Mesendoderm (in vitro differentiated cells): ENCODE measurements around the gene THRA.

Source experiments
- DNase-seq: peaks from one replicate; pipeline ENCODE4 v3.0.0; 2013
- H2AK5ac ChIP-seq: 2 replicates; pipeline ENCODE4 v1.6.1; 2013; ENCODE audit warnings: low read length, inconsistent platforms
- H2BK120ac ChIP-seq: 2 replicates; pipeline ENCODE4 v1.6.1; 2013; ENCODE audit warnings: low read depth, mild to moderate bottlenecking, low read length, moderate library complexity, mixed read lengths
- H2BK15ac ChIP-seq: replicated peaks from 2 replicates; pipeline ENCODE4 v1.6.1; 2013; ENCODE audit warnings: low read depth, mild to moderate bottlenecking, moderate library complexity
- H2BK5ac ChIP-seq: 2 replicates; pipeline ENCODE4 v1.6.1; 2013; ENCODE audit warnings: low read length, inconsistent platforms
- H3K18ac ChIP-seq: 2 replicates; pipeline ENCODE4 v1.6.1; 2013; ENCODE audit warnings: mild to moderate bottlenecking, low read length, mixed read lengths
- H3K23ac ChIP-seq: one replicate; pipeline ENCODE4 v1.6.1; 2013; ENCODE audit warnings: low read length
- H3K27ac ChIP-seq: 2 replicates; pipeline ENCODE4 v1.5.1; 2013; ENCODE audit warnings: low read depth, mild to moderate bottlenecking, inconsistent platforms, low read length, moderate library complexity
- H3K27me3 ChIP-seq: 2 replicates; pipeline ENCODE4 v1.6.1; 2013; ENCODE audit warnings: low read length, control low read depth, mild to moderate bottlenecking, inconsistent platforms; ENCODE audit not compliant: insufficient read depth, poor library complexity
- H3K36me3 ChIP-seq: 2 replicates; pipeline ENCODE4 v1.6.1; 2013; ENCODE audit warnings: low read length, inconsistent platforms; ENCODE audit not compliant: control insufficient read depth, insufficient read depth
- H3K4ac ChIP-seq: one replicate; pipeline ENCODE4 v1.6.1; 2013; ENCODE audit warnings: low read depth, mild to moderate bottlenecking, low read length, moderate library complexity
- H3K4me1 ChIP-seq: 2 replicates; pipeline ENCODE4 v1.6.1; 2013; ENCODE audit warnings: low read depth, low read length, inconsistent platforms; ENCODE audit not compliant: control insufficient read depth
- H3K4me2 ChIP-seq: 2 replicates; pipeline ENCODE4 v1.6.1; 2013; ENCODE audit warnings: low read length
- H3K4me3 ChIP-seq: 2 replicates; pipeline ENCODE4 v1.5.1; 2013; ENCODE audit warnings: mild to moderate bottlenecking, low read length
- H3K56ac ChIP-seq: one replicate; pipeline ENCODE4 v1.6.1; 2013; ENCODE audit warnings: low read length
- H3K79me1 ChIP-seq: 2 replicates; pipeline ENCODE4 v1.6.1; 2013; ENCODE audit warnings: low read length, inconsistent platforms
- H3K79me2 ChIP-seq: 2 replicates; pipeline ENCODE4 v1.6.1; 2013; ENCODE audit warnings: mild to moderate bottlenecking, low read length; ENCODE audit not compliant: control insufficient read depth, insufficient read depth
- H3K9ac ChIP-seq: 2 replicates; pipeline ENCODE4 v1.6.1; 2013; ENCODE audit warnings: low read length, inconsistent platforms
- H4K5ac ChIP-seq: one replicate; pipeline ENCODE4 v1.6.1; 2013; ENCODE audit warnings: low read length
- H4K8ac ChIP-seq: one replicate; pipeline ENCODE4 v1.6.1; 2013; ENCODE audit warnings: low read depth, mild to moderate bottlenecking, control low read depth, low read length, moderate library complexity
- whole genome bisulfite sequencing: extraction: QIAGEN DNeasy Blood & Tissue Kit; methylation state at CpG from one replicate; pipeline ENCODE4 v1.1.7; 2013; ENCODE audit warnings: low lambda C conversion rate, missing lambda C conversion rate; ENCODE audit not compliant: insufficient coverage; ENCODE audit errors: extremely low coverage; 5-methylcytosine and 5-hydroxymethylcytosine counted together

Gene THRA

GRCh38 chr17:40022497-40022896 lies 40.3 kb upstream of the THRA start:
- Histone ChIP-seq H2AK5ac (no peak overlapping the region), H3K23ac (no peak overlapping the region), H2BK5ac (no peak overlapping the region), H3K56ac (no peak overlapping the region), H3K4me2 (no peak overlapping the region), H3K79me1 (no peaks in the 10 kb centered on the region), H4K8ac (no peak overlapping the region), H2BK15ac (no peak overlapping the region), H3K79me2 (no peaks in the 10 kb centered on the region), H3K27me3 (no peaks in the 10 kb centered on the region), H3K36me3 (peaks cover 13% of the 10 kb centered on the region), H3K4me1 (peaks cover 3% of the 10 kb centered on the region), H4K5ac (no peak overlapping the region), H2BK120ac (no peak overlapping the region), H3K18ac (no peak overlapping the region), H3K9ac (no peak overlapping the region), H3K4me3 (no peak overlapping the region), H3K27ac (no peak overlapping the region), H3K4ac (no peak overlapping the region)
- no CpG with 5 or more reads among the region's 9 CpGs for WGBS
- no peak for DNase-seq

- H2BK15ac ChIP-seq = no peak overlapping the region
- H2BK5ac ChIP-seq = no peak overlapping the region
- no peak overlapping the region for H3K4me2 ChIP-seq
- no peak overlapping the region for H2AK5ac ChIP-seq
- H3K4me1 ChIP-seq = peaks cover 3% of the 10 kb centered on the region
- H3K4me3 ChIP-seq = no peak overlapping the region
- no peaks in the 10 kb centered on the region for H3K27me3 ChIP-seq
- no peak for DNase-seq
- no peak overlapping the region for H3K23ac ChIP-seq
- peaks cover 13% of the 10 kb centered on the region for H3K36me3 ChIP-seq
- no peak overlapping the region for H3K9ac ChIP-seq
- H2BK120ac ChIP-seq = no peak overlapping the region
- H3K18ac ChIP-seq = no peak overlapping the region
- no peak overlapping the region for H3K27ac ChIP-seq
- H4K5ac ChIP-seq = no peak overlapping the region
- no peaks in the 10 kb centered on the region for H3K79me1 ChIP-seq
- no peak overlapping the region for H3K56ac ChIP-seq
- no peak overlapping the region for H4K8ac ChIP-seq
- WGBS = no CpG with 5 or more reads among the region's 19 CpGs
- H3K79me2 ChIP-seq = no peaks in the 10 kb centered on the region
- no peak overlapping the region for H3K4ac ChIP-seq
Observed at GRCh38 chr17:40022961-40023541, 39.7 kb upstream of the THRA start.

GRCh38 chr17:40023590-40024292 lies 39.0 kb upstream of the THRA start:
- no peak overlapping the region for H3K4me2 ChIP-seq
- H3K4me1 ChIP-seq = peaks cover 2% of the 10 kb centered on the region
- H3K4me3 ChIP-seq = no peak overlapping the region
- H2BK15ac ChIP-seq = no peak overlapping the region
- no peaks in the 10 kb centered on the region for H3K79me1 ChIP-seq
- H3K4ac ChIP-seq = no peak overlapping the region
- H3K27me3 ChIP-seq = no peaks in the 10 kb centered on the region
- H4K8ac ChIP-seq = no peak overlapping the region
- H2BK5ac ChIP-seq = no peak overlapping the region
- peaks cover 14% of the 10 kb centered on the region for H3K36me3 ChIP-seq
- no peak for DNase-seq
- no peak overlapping the region for H3K18ac ChIP-seq
- no peak overlapping the region for H3K27ac ChIP-seq
- no peak overlapping the region for H3K56ac ChIP-seq
- no peaks in the 10 kb centered on the region for H3K79me2 ChIP-seq
- no peak overlapping the region for H3K23ac ChIP-seq
- no peak overlapping the region for H2BK120ac ChIP-seq
- no peak overlapping the region for H4K5ac ChIP-seq
- H3K9ac ChIP-seq = no peak overlapping the region
- no CpG with 5 or more reads among the region's 10 CpGs for WGBS
- no peak overlapping the region for H2AK5ac ChIP-seq

- Histone ChIP-seq H2AK5ac (no peak overlapping the region), H3K18ac (no peak overlapping the region), H3K56ac (no peak overlapping the region), H3K23ac (no peak overlapping the region), H3K4me3 (no peak overlapping the region), H2BK15ac (no peak overlapping the region), H3K27me3 (no peaks in the 10 kb centered on the region), H2BK120ac (no peak overlapping the region), H4K8ac (no peak overlapping the region), H3K79me1 (no peaks in the 10 kb centered on the region), H3K79me2 (no peaks in the 10 kb centered on the region), H3K36me3 (peaks cover 16% of the 10 kb centered on the region), H3K4me2 (no peak overlapping the region), H3K4me1 (no peaks in the 10 kb centered on the region), H3K4ac (no peak overlapping the region), H3K9ac (no peak overlapping the region), H3K27ac (no peak overlapping the region), H4K5ac (no peak overlapping the region), H2BK5ac (no peak overlapping the region)
- DNase-seq = no peak
- WGBS = no CpG with 5 or more reads among the region's 8 CpGs
Observed at GRCh38 chr17:40024901-40025300, 37.9 kb upstream of the THRA start.

GRCh38 chr17:40025559-40025958 lies 37.2 kb upstream of the THRA start:
- no CpG with 5 or more reads among the region's 2 CpGs for WGBS
- Histone ChIP-seq H2BK15ac (no peak overlapping the region), H3K27ac (no peak overlapping the region)

More at GRCh38 chr17:40025559-40025958, 37.2 kb upstream of the THRA start:
- Histone ChIP-seq H3K4me3 (no peak overlapping the region), H2BK5ac (no peak overlapping the region), H3K56ac (no peak overlapping the region), H2BK120ac (no peak overlapping the region), H3K79me2 (no peaks in the 10 kb centered on the region), H3K9ac (no peak overlapping the region), H3K23ac (no peak overlapping the region), H3K36me3 (peaks cover 16% of the 10 kb centered on the region), H3K4me2 (no peak overlapping the region), H3K18ac (no peak overlapping the region), H3K4ac (no peak overlapping the region), H3K79me1 (no peaks in the 10 kb centered on the region), H4K8ac (no peak overlapping the region), H4K5ac (no peak overlapping the region), H3K4me1 (no peaks in the 10 kb centered on the region), H3K27me3 (no peaks in the 10 kb centered on the region), H2AK5ac (no peak overlapping the region)
- no peak for DNase-seq
